ENCODE data around the gene MRGPRE.

Gene MRGPRE

GRCh38 chr11:3225159-3225758, 7.0 kb downstream of the MRGPRE start:
- no peak overlapping the region for H3K4me3 ChIP-seq (ENCODE audit: low read depth, low read length)
- no peak for TF ChIP-seq CTCF (IDR thresholded peaks at IDR 0.05; ENCODE audit: low read depth, low read length, missing control alignments)
- no peak for DNase-seq (ENCODE audit: low read depth)
- in situ Hi-C loops (cut with HindIII; ENCODE audit: low sequenced_read_pairs), result no loop called here

DNA sequence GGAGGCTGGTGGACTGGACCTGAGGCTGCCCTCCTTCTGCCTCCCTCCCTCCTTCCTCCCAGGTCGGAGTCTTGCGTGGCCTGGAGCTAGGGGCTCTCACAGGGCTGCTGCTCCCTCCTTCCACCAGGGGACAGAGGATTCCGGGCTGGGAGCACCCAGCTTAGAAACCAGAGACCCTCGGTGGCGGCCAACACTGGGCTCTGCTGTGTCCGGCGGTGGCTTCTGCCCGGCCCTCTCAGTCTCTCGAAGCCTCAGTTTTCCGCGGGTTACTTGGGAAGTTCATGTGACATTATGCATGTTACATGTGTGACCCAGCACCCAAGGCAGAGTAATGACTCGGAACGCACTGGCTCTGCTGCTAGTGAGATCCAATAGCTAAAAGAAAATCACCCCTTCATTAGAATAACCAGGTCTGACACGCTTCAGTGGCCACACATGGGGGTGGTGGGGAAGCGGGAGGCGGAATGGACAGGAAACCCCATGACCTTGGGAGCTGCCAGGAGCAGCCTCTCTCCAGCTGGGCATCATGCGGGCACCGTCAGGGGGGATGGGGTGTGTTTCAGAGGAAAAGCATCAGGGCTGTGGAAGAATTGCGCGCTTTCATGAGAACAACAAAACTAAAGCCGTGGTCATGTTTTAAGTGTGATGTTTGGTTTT, 7.7 kb downstream of the MRGPRE start:
- no peak for DNase-seq (ENCODE audit: low read depth)
- H3K4me3 ChIP-seq (ENCODE audit: low read depth, low read length), result no peak overlapping the region
- in situ Hi-C loops (cut with HindIII; ENCODE audit: low sequenced_read_pairs), result no loop called here
- no peak for TF ChIP-seq CTCF (IDR thresholded peaks at IDR 0.05; ENCODE audit: low read depth, low read length, missing control alignments)

GRCh38 chr11:3223932-3224381, 8.3 kb downstream of the MRGPRE start:
- DNase-seq (ENCODE audit: low read depth), result no peak
- no peak overlapping the region for H3K4me3 ChIP-seq (ENCODE audit: low read depth, low read length)
- no peak for TF ChIP-seq CTCF (IDR thresholded peaks at IDR 0.05; ENCODE audit: low read depth, low read length, missing control alignments)
- in situ Hi-C loops (cut with HindIII; ENCODE audit: low sequenced_read_pairs), result no loop called here

DNA sequence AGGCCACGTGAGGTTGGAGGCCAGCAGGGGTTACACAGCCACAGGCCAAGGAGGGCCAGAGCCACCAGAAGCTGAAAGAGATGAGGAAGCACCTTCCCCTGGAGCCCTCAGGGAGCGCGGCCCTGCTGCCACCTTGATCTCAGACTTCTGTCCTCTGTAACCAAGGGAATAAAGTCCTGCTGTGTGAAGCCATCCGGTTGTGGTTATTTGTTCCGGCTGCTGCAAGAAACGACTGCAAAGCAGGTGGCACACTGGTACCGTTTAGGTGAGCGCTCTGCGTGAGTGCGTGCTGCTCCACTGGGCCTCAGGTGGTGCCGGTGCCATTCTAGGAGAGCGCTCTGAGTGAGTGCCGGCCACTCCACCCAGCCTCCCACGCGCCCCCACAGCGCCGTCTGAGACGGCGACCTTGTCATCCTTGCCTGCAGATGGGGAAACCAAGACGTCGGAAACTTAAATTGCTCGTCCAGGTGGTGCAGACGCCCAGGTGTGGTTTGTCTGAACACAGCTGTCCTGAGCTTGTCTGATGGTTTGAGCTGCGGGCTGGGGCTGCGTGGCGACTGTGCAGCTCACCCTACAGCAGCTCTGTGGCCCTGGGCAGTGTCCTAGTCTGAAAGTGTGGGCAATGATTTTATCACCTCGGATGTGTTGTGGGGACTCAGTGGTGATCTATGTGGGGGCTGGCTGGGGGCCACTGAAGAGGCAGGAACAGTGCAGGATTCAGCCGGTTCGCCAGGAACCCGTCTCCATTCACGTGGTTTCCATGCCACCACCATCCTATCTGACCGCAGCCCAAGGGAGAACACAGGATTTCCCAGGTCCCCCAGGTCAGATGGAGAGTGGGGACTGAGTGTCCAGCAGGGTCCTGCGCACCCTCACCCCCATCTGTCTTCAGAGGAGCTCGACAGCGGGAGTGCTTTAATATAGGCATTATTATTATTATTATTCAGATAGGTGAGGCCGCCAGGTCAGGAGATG, 9.0 kb downstream of the MRGPRE start:
- no peak for DNase-seq (ENCODE audit: low read depth)
- in situ Hi-C loops (cut with HindIII; ENCODE audit: low sequenced_read_pairs), result no loop called here
- TF ChIP-seq CTCF (IDR thresholded peaks at IDR 0.05; ENCODE audit: low read depth, low read length, missing control alignments), result no peak
- no peak overlapping the region for H3K4me3 ChIP-seq (ENCODE audit: low read depth, low read length)

GRCh38 chr11:3222003-3222855, 10.0 kb downstream of the MRGPRE start:
- H3K4me3 ChIP-seq (ENCODE audit: low read depth, low read length), result no peak overlapping the region
- no peak for DNase-seq (ENCODE audit: low read depth)
- in situ Hi-C loops (cut with HindIII; ENCODE audit: low sequenced_read_pairs), result no loop called here
- TF ChIP-seq CTCF (IDR thresholded peaks at IDR 0.05; ENCODE audit: low read depth, low read length, missing control alignments), result no peak
